ENCODE data around the gene NFIB. TPM values are rescaled to one million over a fixed set of nuclear protein-coding genes. Genes with fewer than 3 reads are reported as not detected.

NFIB gene
- total and polyA plus RNA-seq, 2 of the 13 experiments (the other 11 are each of a cell fraction or from before 2014, with no cell fraction given), result 0.98 to 4.6 TPM

- TF ChIP-seq, protein P1, sequence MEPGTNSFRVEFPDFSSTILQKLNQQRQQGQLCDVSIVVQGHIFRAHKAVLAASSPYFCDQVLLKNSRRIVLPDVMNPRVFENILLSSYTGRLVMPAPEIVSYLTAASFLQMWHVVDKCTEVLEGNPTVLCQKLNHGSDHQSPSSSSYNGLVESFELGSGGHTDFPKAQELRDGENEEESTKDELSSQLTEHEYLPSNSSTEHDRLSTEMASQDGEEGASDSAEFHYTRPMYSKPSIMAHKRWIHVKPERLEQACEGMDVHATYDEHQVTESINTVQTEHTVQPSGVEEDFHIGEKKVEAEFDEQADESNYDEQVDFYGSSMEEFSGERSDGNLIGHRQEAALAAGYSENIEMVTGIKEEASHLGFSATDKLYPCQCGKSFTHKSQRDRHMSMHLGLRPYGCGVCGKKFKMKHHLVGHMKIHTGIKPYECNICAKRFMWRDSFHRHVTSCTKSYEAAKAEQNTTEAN (CRISPR knock-in tag; conservative IDR thresholded peaks at IDR 0.05), result no peak
Measured at GRCh38 chr9:14058325-14058688, 255.6 kb downstream of the NFIB start (continued).

GRCh38 chr9:14057368-14058324, 256.3 kb downstream of the NFIB start:
- Histone ChIP-seq H2AFZ (ENCODE audit: low read length) (no peak overlapping the region), H3K4me1 (ENCODE audit: insufficient read depth, low read length) (no peaks in the 10 kb centered on the region), H3K36me3 (replicated peaks in 1 of 2; ENCODE audit: control insufficient read depth in 1 of 2, insufficient read depth in 2 of 2, low read length in 2 of 2) (no peaks in the 10 kb centered on the region), H3K27ac (ENCODE audit: extremely low read length, insufficient read depth, low read length) (no peak overlapping the region), H3K27me3 (ENCODE audit: control insufficient read depth in 1 of 2, insufficient read depth in 2 of 2, low read length in 2 of 2) (peaks cover 0 to 7% of the 10 kb centered on the region in 2 experiments; a peak in 1 of 5 replicates), H3K4me3 (replicated peaks in 1 of 3; ENCODE audit: insufficient read depth in 1 of 3, low read depth in 2 of 3, low read length in 3 of 3) (no peak overlapping the region), H3K4me2 (ENCODE audit: low read depth, low read length) (no peak overlapping the region), H3K9me3 (ENCODE audit: low read length) (no peaks in the 10 kb centered on the region), H3K9ac (ENCODE audit: insufficient read depth, low read depth, low read length) (no peak overlapping the region), H4K20me1 (ENCODE audit: insufficient read depth, low read length) (no peaks in the 10 kb centered on the region), H3K79me2 (ENCODE audit: insufficient read depth, low read length) (no peaks in the 10 kb centered on the region)
- ATAC-seq (no peak), FAIRE-seq (no peak), DNase-seq (ENCODE audit: low spot score) (no peak)
- POLR2A ChIA-PET, result no interaction called here
- intact Hi-C loops (cut with micrococcal nuclease; ENCODE audit: unreplicated experiment) (no loop called here), in situ Hi-C loops (cut with HindIII; ENCODE audit: extremely low pct_ligation_motif_present, low pct_unique_long_range_greater_than_20kb) (no loop called here)
- CTCF ChIA-PET (ENCODE audit: low intra/inter-chr PET ratio, low total read pairs), result no interaction called here
- no TSS peak for BruUV-seq (replicated peaks)
- WGBS (ENCODE audit: low lambda C conversion rate), result 15% methylated on average over 13 of the region's 13 CpGs
- TF ChIP-seq TFDP1 (CRISPR knock-in tag; IDR thresholded peaks at IDR 0.05; ENCODE audit: borderline replicate concordance) (no peak), ZNF770 (CRISPR knock-in tag; IDR thresholded peaks at IDR 0.05) (no peak), FOXK2 (IDR thresholded peaks at IDR 0.05) (no peak), FOXJ3 (CRISPR knock-in tag; IDR thresholded peaks at IDR 0.05; ENCODE audit: borderline replicate concordance) (no peak), HNF4G (IDR thresholded peaks at IDR 0.05; ENCODE audit: borderline replicate concordance, low read depth, low read length) (no peak), HNF4G (CRISPR knock-in tag; IDR thresholded peaks at IDR 0.05; ENCODE audit: borderline replicate concordance, low read depth) (no peak), HCFC1 (IDR thresholded peaks at IDR 0.05; ENCODE audit: low read depth, low read length) (no peak)
- TF ChIP-seq, protein P2, sequence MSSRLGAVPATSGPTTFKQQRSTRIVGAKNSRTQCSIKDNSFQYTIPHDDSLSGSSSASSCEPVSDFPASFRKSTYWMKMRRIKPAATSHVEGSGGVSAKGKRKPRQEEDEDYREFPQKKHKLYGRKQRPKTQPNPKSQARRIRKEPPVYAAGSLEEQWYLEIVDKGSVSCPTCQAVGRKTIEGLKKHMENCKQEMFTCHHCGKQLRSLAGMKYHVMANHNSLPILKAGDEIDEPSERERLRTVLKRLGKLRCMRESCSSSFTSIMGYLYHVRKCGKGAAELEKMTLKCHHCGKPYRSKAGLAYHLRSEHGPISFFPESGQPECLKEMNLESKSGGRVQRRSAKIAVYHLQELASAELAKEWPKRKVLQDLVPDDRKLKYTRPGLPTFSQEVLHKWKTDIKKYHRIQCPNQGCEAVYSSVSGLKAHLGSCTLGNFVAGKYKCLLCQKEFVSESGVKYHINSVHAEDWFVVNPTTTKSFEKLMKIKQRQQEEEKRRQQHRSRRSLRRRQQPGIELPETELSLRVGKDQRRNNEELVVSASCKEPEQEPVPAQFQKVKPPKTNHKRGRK (CRISPR knock-in tag; IDR thresholded peaks at IDR 0.05), result no peak
- TF ChIP-seq, protein P3, sequence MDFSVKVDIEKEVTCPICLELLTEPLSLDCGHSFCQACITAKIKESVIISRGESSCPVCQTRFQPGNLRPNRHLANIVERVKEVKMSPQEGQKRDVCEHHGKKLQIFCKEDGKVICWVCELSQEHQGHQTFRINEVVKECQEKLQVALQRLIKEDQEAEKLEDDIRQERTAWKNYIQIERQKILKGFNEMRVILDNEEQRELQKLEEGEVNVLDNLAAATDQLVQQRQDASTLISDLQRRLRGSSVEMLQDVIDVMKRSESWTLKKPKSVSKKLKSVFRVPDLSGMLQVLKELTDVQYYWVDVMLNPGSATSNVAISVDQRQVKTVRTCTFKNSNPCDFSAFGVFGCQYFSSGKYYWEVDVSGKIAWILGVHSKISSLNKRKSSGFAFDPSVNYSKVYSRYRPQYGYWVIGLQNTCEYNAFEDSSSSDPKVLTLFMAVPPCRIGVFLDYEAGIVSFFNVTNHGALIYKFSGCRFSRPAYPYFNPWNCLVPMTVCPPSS (IDR thresholded peaks at IDR 0.05), result no peak

Data from HepG2 (cell line).